Activated CD4-positive, alpha-beta memory T cell treated with anti-CD3 and anti-CD28 coated beads, Interleukin-2, amount 10 ng/mL, durations not matched to agents 7 days and 5 days (primary cell): Measurements from ENCODE around the gene DIS3L2. TPM values are rescaled to one million over a fixed set of nuclear protein-coding genes. Genes with fewer than 3 reads are reported as not detected.
"Not testable (repeated sequence)": the region's sequence is repeated elsewhere in the genome, so short reads cannot be mapped to it uniquely, and the experiment has no call there.

Source experiments
- CTCF ChIA-PET: fragments of 350-600 bp; sonication (Branson Sonifier 250); formaldehyde crosslinking; loops from one replicate; lab custom pipeline; 2021; ENCODE audit warnings: antibody characterized with exemption, inconsistent platforms; lab: Charles Lee
- POLR2A ChIA-PET: fragments of 350-600 bp; sonication (Branson Sonifier 250); formaldehyde crosslinking; loops from one replicate; lab custom pipeline; 2021; ENCODE audit warnings: antibody characterized with exemption; lab: Charles Lee
- DNase-seq: peaks from one replicate; pipeline ENCODE4 v3.0.0-alpha.2; 2020
- H3K27ac Mint-ChIP-seq: one replicate; pipeline ENCODE4 v1.8.0; 2021; ENCODE audit warnings: mild to moderate bottlenecking, mixed read lengths
- H3K27me3 Mint-ChIP-seq: one replicate; pipeline ENCODE4 v1.8.0; 2021; ENCODE audit warnings: mixed read lengths
- H3K36me3 Mint-ChIP-seq: one replicate; pipeline ENCODE4 v1.8.0; 2021; ENCODE audit warnings: low read depth, mixed read lengths
- H3K4me1 Mint-ChIP-seq: one replicate; pipeline ENCODE4 v1.8.0; 2021; ENCODE audit warnings: mixed read lengths
- H3K4me3 Mint-ChIP-seq: one replicate; pipeline ENCODE4 v1.8.0; 2021; ENCODE audit warnings: mild to moderate bottlenecking, mixed read lengths
- H3K9me3 Mint-ChIP-seq: one replicate; pipeline ENCODE4 v1.8.0; 2021; ENCODE audit warnings: mixed read lengths
- total RNA-seq, 2 experiments: library from RNA; stranded (reverse); gene quantifications; one replicate each; pipeline ENCODE4 v1.2.3, GENCODE V29; 2021

Gene DIS3L2
- total RNA-seq, 2 experiments from 2014 or later = 25.8 to 30.6 TPM

DNA sequence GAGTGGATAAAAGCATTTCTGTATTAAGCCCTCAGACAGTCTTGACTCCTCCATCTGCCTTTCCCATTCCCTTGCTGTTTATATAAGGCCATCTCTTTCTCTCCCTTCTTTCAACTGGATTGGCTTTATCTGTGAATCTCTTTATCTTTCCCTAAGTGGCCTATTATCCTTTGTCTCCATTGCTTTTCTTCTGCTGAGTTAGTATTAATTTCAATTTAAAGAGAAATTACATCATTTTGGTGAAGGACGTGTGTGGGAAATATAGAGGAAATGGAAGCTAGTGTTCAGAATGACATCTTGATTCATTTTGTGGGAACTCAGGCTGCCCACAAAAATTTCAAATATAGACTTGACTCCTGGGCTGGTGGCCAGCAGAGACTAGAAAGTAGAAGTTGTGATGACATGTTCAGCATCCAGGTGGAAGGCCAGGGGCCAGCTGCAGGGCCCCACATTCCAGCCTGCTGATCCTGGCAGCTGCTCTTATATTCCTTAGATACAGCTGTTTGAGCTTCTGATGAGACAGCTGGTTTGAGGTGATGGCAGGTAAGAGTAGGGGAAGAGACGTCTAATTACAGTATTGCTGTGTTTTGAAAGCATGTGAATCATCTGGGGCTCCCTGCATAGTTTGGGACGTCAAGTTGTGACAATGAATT is 52.3 kb downstream of the DIS3L2 start:
- H3K4me3 Mint-ChIP-seq = no peak overlapping the region
- H3K4me1 Mint-ChIP-seq = peaks cover 5% of the 10 kb centered on the region
- H3K27ac Mint-ChIP-seq = no peak overlapping the region
- H3K36me3 Mint-ChIP-seq = peaks cover 27% of the 10 kb centered on the region
- ChIA-PET CTCF (interaction anchor here (0.9 kb wide), 1 partner anchor 89 kb away, joined by 3 read pairs; no protein-coding TSS in a partner anchor), POLR2A (no interaction called here)
- H3K9me3 Mint-ChIP-seq = no peaks in the 10 kb centered on the region
- DNase-seq = no peak
- H3K27me3 Mint-ChIP-seq = no peaks in the 10 kb centered on the region

DNA sequence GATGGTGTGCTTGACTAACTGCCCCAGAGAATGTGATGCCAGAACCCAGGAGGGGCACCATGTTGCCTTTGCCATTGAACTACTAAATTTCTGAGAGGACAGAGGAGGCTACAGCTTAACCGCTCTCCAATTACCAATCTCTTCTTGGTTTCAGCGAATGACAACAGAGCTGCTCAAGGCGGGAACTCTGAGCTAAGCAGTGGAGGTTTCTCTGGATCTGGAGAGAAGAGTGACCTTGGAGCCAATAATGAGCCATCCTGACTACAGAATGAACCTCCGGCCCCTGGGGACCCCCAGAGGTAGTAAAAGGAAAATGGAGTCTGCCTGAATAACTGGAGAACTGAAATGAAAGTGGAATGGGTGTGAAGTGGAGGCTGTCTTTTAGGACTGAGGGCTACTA is 53.2 kb downstream of the DIS3L2 start:
- DNase-seq = no peak
- no peaks in the 10 kb centered on the region for H3K9me3 Mint-ChIP-seq
- no peak overlapping the region for H3K4me3 Mint-ChIP-seq
- POLR2A ChIA-PET = no interaction called here
- no peaks in the 10 kb centered on the region for H3K27me3 Mint-ChIP-seq
- CTCF ChIA-PET = interaction anchor here (0.9 kb wide), 1 partner anchor 89 kb away, joined by 3 read pairs; no protein-coding TSS in a partner anchor
- H3K36me3 Mint-ChIP-seq = peaks cover 27% of the 10 kb centered on the region
- H3K4me1 Mint-ChIP-seq = peaks cover 5% of the 10 kb centered on the region
- no peak overlapping the region for H3K27ac Mint-ChIP-seq

DNA sequence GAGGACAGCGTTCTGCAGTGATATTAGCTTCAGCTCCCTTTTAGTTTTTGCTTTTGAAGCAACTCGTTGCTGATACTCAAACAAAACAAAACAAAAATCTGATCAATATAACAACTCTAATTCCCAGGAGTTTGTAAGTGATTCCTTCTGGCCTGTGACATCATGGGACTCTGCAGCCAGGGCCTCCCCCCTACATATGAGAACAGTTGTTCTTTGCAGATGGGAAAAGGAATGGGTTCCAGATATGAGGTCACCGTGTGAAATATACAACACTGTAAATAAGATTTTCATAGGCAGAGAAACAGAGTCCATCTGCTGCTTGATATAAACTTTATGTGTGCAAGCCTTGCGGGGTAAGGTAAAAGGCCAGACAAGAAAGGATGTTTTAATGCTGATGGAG is 56.7 kb downstream of the DIS3L2 start:
- ChIA-PET CTCF (no interaction called here), POLR2A (no interaction called here)
- peaks cover 34% of the 10 kb centered on the region for H3K36me3 Mint-ChIP-seq
- H3K27me3 Mint-ChIP-seq = no peaks in the 10 kb centered on the region
- DNase-seq = no peak
- H3K4me3 Mint-ChIP-seq = no peak overlapping the region
- H3K4me1 Mint-ChIP-seq = peaks cover 5% of the 10 kb centered on the region
- H3K9me3 Mint-ChIP-seq = no peaks in the 10 kb centered on the region
- H3K27ac Mint-ChIP-seq = no peak overlapping the region

GRCh38 chr2:232022718-232023117 is 61.2 kb downstream of the DIS3L2 start:
- Mint-ChIP-seq H3K9me3 (no peaks in the 10 kb centered on the region), H3K4me1 (peaks cover 16% of the 10 kb centered on the region), H3K36me3 (peaks cover 36% of the 10 kb centered on the region), H3K27me3 (peaks cover 1% of the 10 kb centered on the region), H3K4me3 (no peak overlapping the region), H3K27ac (no peak overlapping the region)
- no peak for DNase-seq
- ChIA-PET CTCF (no interaction called here), POLR2A (no interaction called here)

DNA sequence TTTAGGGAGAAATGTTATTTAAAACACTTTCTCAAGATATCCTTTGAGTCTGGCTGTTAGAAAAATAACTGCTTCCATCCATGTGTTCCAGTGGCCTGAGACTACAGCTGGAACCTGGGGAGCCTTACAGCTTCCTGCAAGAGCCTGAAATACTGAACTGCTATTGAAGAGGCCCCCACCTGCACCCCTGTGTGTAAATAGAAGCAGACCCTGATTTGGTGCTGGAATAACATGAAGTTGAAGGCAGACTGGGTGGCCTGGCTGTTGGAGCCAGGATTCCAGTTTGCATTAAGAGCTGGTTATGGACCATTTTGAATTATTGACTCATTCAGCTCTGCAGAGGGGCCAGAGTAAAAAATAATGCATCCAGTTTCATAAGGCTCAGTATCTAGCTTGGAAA is 61.9 kb downstream of the DIS3L2 start:
- ChIA-PET CTCF (no interaction called here), POLR2A (no interaction called here)
- H3K4me3 Mint-ChIP-seq = no peak overlapping the region

DNA sequence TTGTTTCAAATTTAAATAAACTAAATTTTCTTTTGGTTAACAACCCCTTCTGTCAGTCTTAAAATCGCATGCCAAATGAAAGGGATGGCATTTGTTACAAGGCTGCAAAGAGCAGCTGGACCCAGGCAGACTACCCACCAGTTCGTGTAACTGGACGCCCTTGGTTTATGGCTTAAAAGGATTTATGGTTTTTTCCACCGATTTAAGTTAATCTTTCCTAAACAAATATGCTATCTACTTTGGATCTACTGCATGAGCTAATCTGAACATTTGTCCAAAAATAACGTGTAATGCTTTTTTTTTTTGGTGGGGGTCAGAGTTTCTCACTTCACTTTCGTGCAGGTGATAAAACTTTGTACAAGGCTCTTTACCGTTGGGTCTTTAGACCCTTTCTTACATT is 62.9 kb downstream of the DIS3L2 start:
- no peaks in the 10 kb centered on the region for H3K9me3 Mint-ChIP-seq
- H3K4me3 Mint-ChIP-seq = no peak overlapping the region
- H3K36me3 Mint-ChIP-seq = peaks cover 42% of the 10 kb centered on the region
- ChIA-PET POLR2A (no interaction called here), CTCF (no interaction called here)
- DNase-seq = no peak
- H3K27me3 Mint-ChIP-seq = peaks cover 3% of the 10 kb centered on the region
- H3K4me1 Mint-ChIP-seq = peaks cover 31% of the 10 kb centered on the region
- no peak overlapping the region for H3K27ac Mint-ChIP-seq

More for the DNA sequence above, 61.9 kb downstream of the DIS3L2 start:
- Mint-ChIP-seq H3K36me3 (peaks cover 38% of the 10 kb centered on the region), H3K27me3 (peaks cover 3% of the 10 kb centered on the region), H3K9me3 (no peaks in the 10 kb centered on the region), H3K4me1 (peaks cover 23% of the 10 kb centered on the region), H3K27ac (no peak overlapping the region)
- DNase-seq = no peak

DNA sequence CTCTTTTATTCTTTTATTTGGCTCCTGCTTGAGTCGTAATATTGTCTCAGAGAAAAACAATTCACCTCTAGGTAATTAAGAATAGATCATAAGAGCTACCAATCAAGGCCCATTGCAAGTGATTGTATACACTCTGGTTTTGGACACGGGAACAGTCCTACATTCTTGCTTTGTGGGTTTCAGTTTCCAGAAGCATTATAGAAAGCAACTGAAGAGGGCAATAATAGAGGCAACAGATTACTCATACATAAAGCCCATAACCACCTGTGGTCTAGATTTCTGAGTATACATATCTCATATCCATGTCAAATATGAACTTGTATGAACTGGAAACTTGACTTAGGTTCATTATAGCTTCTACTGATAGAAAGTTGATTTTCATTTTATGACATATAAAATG is 65.4 kb downstream of the DIS3L2 start:
- POLR2A ChIA-PET = interaction anchor here (0.6 to 1.3 kb wide), 3 partner anchors 11 to 241 kb away, joined by 3 to 4 read pairs (median 3); partner anchors contain the start of gene COPS7B
- Mint-ChIP-seq H3K4me3 (no peak overlapping the region), H3K27ac (no peak overlapping the region), H3K36me3 (peaks cover 62% of the 10 kb centered on the region), H3K27me3 (peaks cover 3% of the 10 kb centered on the region), H3K9me3 (no peaks in the 10 kb centered on the region), H3K4me1 (peaks cover 31% of the 10 kb centered on the region)
- CTCF ChIA-PET = interaction anchor here (0.8 to 1.4 kb wide), 2 partner anchors 32 to 87 kb away, joined by 3 to 4 read pairs; no protein-coding TSS in a partner anchor
- no peak for DNase-seq

DNA sequence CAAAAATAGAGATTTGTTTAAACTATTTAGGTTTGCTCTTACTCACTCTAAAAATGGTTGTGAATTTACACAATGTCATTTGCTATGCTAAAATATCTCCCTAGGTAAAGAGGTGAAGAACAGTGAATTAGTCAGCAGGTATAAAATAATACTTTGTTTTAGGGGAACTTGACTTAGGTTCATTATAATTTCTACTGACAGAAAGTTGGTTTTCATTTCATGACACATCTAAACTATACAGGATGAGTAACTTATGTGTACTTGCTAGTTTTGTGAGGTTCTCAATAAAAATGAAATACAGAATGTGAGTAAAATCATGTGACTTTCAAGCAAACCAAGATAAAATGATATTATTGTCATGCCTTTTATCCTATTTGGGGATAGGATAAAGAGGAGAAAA is 66.0 kb downstream of the DIS3L2 start:
- Mint-ChIP-seq H3K4me1 (peaks cover 31% of the 10 kb centered on the region), H3K4me3 (no peak overlapping the region), H3K9me3 (no peaks in the 10 kb centered on the region), H3K36me3 (peaks cover 68% of the 10 kb centered on the region), H3K27me3 (peaks cover 3% of the 10 kb centered on the region), H3K27ac (no peak overlapping the region)
- DNase-seq = no peak
- ChIA-PET POLR2A (no interaction called here), CTCF (interaction anchor here (1.4 kb wide), 1 partner anchor 86 kb away, joined by 4 read pairs; no protein-coding TSS in a partner anchor)

DNA sequence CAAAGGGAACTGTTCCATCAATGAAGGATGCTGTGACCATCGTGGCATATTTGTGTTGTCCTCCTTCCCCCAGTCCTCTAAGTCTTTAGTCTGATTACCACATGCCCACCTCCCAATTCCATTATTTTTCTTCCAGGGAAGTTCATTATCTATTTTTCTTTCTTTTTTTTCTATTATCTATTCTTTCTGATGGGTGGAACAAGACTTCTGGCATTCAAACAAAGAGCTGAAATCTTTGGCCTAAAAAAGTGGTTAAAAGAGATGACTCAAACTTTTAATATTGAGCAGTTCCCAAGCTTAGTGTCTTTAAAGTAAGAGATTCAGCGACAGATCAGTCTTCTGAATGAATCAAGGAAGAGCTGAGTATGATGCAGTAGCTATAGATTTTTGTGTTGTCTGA is 66.6 kb downstream of the DIS3L2 start:
- Mint-ChIP-seq H3K9me3 (peaks cover 2% of the 10 kb centered on the region), H3K27ac (no peak overlapping the region)
- CTCF ChIA-PET = no interaction called here

DNA sequence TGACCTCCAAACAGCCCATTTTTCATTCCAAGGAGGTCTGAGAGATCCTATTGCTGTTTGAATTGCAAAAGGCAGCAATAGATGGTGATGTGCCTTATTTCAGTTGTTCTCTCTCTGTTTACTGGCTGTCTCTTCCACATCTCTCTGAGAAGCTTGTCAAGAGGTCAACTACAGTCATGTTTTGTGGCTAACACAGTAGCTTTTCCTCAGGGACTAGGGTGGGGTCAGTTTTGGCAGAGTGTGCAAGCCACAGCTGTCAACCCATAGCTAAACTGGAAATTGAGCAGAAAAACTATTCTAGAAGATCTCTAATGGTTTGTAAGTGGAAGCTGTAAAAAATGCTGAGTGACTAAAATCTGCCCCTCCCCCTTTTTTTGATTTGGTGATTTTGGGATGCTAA is 67.1 kb downstream of the DIS3L2 start:
- H3K36me3 Mint-ChIP-seq = peaks cover 67% of the 10 kb centered on the region
- ChIA-PET CTCF (no interaction called here), POLR2A (interaction anchor here (0.6 kb wide), 1 partner anchor 85 kb away, joined by 3 read pairs; no protein-coding TSS in a partner anchor)
- H3K9me3 Mint-ChIP-seq = peaks cover 3% of the 10 kb centered on the region
- H3K4me1 Mint-ChIP-seq = peaks cover 32% of the 10 kb centered on the region
- H3K27ac Mint-ChIP-seq = no peak overlapping the region
- DNase-seq = no peak
- peaks cover 3% of the 10 kb centered on the region for H3K27me3 Mint-ChIP-seq
- no peak overlapping the region for H3K4me3 Mint-ChIP-seq

More for the DNA sequence above, 66.6 kb downstream of the DIS3L2 start:
- DNase-seq = no peak
- POLR2A ChIA-PET = interaction anchor here (0.6 kb wide), 1 partner anchor 86 kb away, joined by 3 read pairs; no protein-coding TSS in a partner anchor
- Mint-ChIP-seq H3K4me3 (no peak overlapping the region), H3K36me3 (peaks cover 67% of the 10 kb centered on the region), H3K4me1 (peaks cover 31% of the 10 kb centered on the region), H3K27me3 (peaks cover 3% of the 10 kb centered on the region)

DNA sequence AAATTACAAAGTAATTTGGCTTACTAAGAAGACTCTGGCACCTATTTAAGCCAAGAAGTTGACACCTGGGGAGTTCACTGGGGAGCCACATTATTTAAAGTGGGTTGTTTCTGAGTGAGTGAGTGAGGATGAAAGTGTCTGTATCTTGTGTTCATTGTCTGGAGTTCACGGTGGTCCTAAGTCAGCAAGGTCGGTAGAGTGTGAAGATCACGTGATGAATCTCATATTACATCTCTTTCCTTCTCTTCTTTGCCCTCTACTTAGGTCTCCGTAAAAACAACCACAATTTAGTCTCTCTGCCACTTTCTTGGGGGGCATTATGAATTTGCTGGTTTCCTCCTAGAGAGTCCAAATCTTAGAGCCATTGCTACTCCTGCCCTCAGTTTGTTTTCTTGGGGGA is 67.8 kb downstream of the DIS3L2 start:
- Mint-ChIP-seq H3K4me1 (peaks cover 32% of the 10 kb centered on the region), H3K9me3 (peaks cover 3% of the 10 kb centered on the region), H3K4me3 (no peak overlapping the region), H3K27me3 (peaks cover 3% of the 10 kb centered on the region), H3K27ac (no peak overlapping the region), H3K36me3 (peaks cover 70% of the 10 kb centered on the region)
- ChIA-PET CTCF (no interaction called here), POLR2A (no interaction called here)
- DNase-seq = no peak

- DNase-seq = no peak
- H3K4me3 Mint-ChIP-seq = no peak overlapping the region
- ChIA-PET CTCF (no interaction called here), POLR2A (no interaction called here)
- peaks cover 72% of the 10 kb centered on the region for H3K36me3 Mint-ChIP-seq
- no peak overlapping the region for H3K27ac Mint-ChIP-seq
- peaks cover 32% of the 10 kb centered on the region for H3K4me1 Mint-ChIP-seq
- H3K27me3 Mint-ChIP-seq = peaks cover 3% of the 10 kb centered on the region
- H3K9me3 Mint-ChIP-seq = peaks cover 8% of the 10 kb centered on the region
These were observed 68.7 kb downstream of the DIS3L2 start for GRCh38 chr2:232030229-232030628.

DNA sequence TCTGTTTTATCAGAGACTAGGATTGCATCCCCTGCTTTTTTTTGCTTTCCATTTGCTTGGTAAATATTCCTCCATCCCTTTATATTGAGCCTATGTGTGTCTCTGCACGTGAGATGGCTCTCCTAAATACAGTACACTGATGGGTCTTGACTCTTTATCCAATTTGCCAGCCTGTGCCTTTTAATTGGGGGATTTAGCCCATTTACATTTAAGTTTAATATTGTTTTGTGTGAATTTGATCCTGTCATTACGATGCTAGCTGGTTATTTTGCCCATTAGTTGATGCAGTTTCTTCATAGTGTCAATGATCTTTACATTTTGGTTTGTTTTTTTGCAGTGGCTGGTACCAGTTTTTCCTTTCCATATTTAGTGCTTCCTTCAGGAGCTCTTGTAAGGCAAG is 73.8 kb downstream of the DIS3L2 start:
- CTCF ChIA-PET, POLR2A ChIA-PET, H3K27ac Mint-ChIP-seq, DNase-seq, H3K27me3 Mint-ChIP-seq, H3K4me3 Mint-ChIP-seq: not testable (repeated sequence)
- Mint-ChIP-seq H3K36me3 (peaks cover 75% of the 10 kb centered on the region), H3K4me1 (peaks cover 13% of the 10 kb centered on the region), H3K9me3 (peaks cover 15% of the 10 kb centered on the region)
